HG02678 (cell line): ENCODE data around the gene TRIM22.

Source experiments
- ATAC-seq: cut with Tn5 transposase; IDR thresholded peaks from one replicate; pipeline ENCODE4 v1.9.1; 2021; ENCODE audit warnings: mild to moderate bottlenecking, moderate library complexity; ENCODE audit not compliant: unreplicated experiment

TRIM22 gene

DNA sequence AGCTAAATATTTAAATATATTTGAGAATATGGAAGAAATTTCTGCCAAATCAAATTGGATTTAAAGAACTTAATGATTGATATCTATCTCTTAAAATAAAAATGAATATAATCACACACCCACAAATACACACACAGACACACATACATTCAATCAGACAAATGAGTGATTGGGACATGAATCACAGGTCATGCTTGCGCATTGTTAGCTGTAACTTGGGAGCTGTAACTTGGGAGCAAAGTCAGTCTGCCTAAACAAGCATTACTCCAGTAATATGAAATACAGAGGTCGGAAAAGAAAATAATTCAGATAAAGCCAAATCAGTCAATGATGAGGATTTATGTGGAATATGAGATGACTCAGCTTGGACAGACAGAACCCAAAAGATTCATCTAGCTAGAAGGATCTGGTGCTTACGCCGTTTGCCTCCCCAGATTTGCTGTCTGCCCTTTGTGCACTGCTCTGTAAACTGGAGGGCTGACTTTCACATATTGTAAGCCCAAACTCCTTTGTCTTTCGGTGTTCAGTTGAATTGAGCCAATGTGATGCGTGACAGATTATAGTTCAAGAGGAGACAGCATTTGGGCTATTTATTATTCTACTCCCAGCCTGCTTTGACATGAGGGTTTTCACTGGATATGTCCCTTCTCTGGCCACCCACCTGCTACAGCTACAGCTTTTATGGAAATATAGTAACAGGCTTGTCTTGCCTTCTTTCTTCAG is 48.2 kb downstream of the TRIM22 start:
- no peak for ATAC-seq

GRCh38 chr11:5738431-5738830 is 48.8 kb downstream of the TRIM22 start:
- ATAC-seq, result no peak

- no peak for ATAC-seq
These were observed 57.0 kb downstream of the TRIM22 start for GRCh38 chr11:5746614-5747013.

DNA sequence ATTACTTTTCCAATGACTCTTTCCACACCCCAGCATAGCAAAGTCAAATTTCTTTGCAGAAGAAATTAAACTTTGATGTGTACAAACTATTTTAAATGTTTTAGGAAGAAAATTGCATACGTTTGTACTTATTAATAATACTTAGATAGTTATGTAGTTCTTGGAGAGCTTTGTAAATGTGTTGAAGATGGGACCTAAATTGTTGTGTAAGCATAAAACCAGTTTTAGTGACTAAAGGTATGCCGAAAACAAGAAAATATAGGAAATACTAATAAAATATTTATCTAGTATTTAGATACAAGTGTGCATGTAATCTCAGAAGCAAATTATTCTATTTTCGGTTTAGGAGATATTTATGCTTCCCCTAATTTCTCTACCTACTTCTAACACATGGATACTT is 60.2 kb downstream of the TRIM22 start:
- no peak for ATAC-seq

DNA sequence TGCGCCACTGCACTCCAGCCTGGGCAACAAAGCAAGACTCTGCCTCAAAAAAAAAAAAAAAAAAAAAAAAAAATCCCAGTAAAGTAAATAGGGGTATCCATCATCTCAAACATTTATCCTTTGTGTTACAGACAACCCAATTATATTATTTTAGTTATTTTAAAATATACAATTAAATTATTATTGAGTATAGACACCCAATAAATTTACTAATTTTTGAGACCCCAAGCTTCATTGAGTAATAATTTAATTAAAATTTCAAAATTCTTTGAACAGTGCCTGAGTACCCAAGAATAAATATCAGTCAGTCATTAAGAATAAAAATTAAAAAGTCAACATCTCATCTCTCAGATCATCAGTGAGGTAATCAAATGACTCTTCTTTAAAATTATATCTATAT is 64.4 kb downstream of the TRIM22 start, which contains the start of gene OR52N4:
OR52N4 (plus strand) TSS at position 301 of the 400 bp plus-strand sequence. CDS start 498 bp downstream, outside the sequence.
- ATAC-seq, result no peak
